Measurements from ENCODE around the gene SCYGR5. TPM values are rescaled to one million over a fixed set of nuclear protein-coding genes. Genes with fewer than 3 reads are reported as not detected.
A peak's percentile ranks its signal among the peaks of the same experiment; 100 is the strongest.

Gene SCYGR5
- total and polyA plus RNA-seq, 2 donors (not counting 3 experiments of a cell fraction or from before 2014, with no cell fraction given) = not detected

DNA sequence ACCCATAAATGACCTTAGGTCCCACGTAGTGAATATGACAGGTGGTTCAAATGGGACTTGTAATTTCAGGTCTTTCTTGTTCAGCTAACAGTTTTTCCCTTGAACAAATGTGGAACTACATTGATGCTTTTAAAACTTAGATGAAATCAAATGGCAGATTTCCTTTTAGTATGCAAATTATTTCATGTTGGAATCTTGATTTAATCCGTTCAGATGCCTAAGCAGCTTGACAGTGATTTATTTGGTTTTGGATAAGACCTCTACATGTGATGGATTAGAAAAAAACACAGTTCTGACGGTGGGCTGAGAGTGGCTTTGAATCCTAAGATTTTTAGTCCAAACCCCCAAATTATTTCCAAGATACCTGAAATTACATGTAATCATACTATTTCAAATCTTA is 32.4 kb upstream of the SCYGR5 start:
- TF ChIP-seq, protein P1, sequence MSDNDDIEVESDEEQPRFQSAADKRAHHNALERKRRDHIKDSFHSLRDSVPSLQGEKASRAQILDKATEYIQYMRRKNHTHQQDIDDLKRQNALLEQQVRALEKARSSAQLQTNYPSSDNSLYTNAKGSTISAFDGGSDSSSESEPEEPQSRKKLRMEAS (IDR thresholded peaks at IDR 0.05; ENCODE audit: insufficient read depth, insufficient read length) = no peak
- no peak for TF ChIP-seq FOS (IDR thresholded peaks at IDR 0.05; ENCODE audit: borderline replicate concordance, insufficient read depth, low read length)
- TF ChIP-seq POLR2A (IDR thresholded peaks at IDR 0.05; ENCODE audit: low read depth, low read length) = no peak
- no peak for TF ChIP-seq MYC (IDR thresholded peaks at IDR 0.05; ENCODE audit: low read depth, low read length)
- no peak for TF ChIP-seq EZH2 (IDR thresholded peaks at IDR 0.05; ENCODE audit: borderline replicate concordance, low read depth, low read length, severe bottlenecking)
- no peak overlapping the region for H3K9ac ChIP-seq (replicated peaks; ENCODE audit: extremely low read depth, insufficient read depth, low read length)
- no peaks in the 10 kb centered on the region for H3K36me3 ChIP-seq (ENCODE audit: control insufficient read depth in 2 of 2, extremely low read depth in 1 of 2, insufficient read depth in 2 of 2, low read length in 2 of 2)
- no peaks in the 10 kb centered on the region for H3K79me2 ChIP-seq (ENCODE audit: control insufficient read depth, insufficient read depth, low read length)
- intact Hi-C loops (cut with micrococcal nuclease) (no loop called here), dilution Hi-C loops (cut with MboI; ENCODE audit: extremely low pct_ligation_motif_present, low sequenced_read_pairs) (no loop called here)
- no peak overlapping the region for H3K4me3 ChIP-seq (replicated peaks in 1 of 3; ENCODE audit: insufficient read depth in 1 of 3, low read depth in 1 of 3, low read length in 3 of 3)
- H3K4me1 ChIP-seq (ENCODE audit: control insufficient read depth, extremely low read depth, insufficient read depth, low read length) = no peaks in the 10 kb centered on the region
- POLR2A ChIA-PET = no interaction called here
- no peak for FAIRE-seq
- no peak for DNase-seq (ENCODE audit: low read depth, low spot score)
- H3K27ac ChIP-seq (ENCODE audit: insufficient read depth, low read depth, low read length) = no peak overlapping the region
- BruUV-seq (replicated peaks) = no TSS peak
- H4K20me1 ChIP-seq (replicated peaks; ENCODE audit: control insufficient read depth, extremely low read depth, insufficient read depth, low read length) = no peaks in the 10 kb centered on the region
- CTCF ChIA-PET = interaction anchor here (1.5 kb wide), 1 partner anchor 24 kb away, joined by 5 read pairs; no protein-coding TSS in a partner anchor
- no peaks in the 10 kb centered on the region for H3K9me1 ChIP-seq (replicated peaks; ENCODE audit: control insufficient read depth, extremely low read depth, insufficient read depth, low read length)
- no peak overlapping the region for H3K4me2 ChIP-seq (ENCODE audit: insufficient read depth, low read length)
- H3K9me3 ChIP-seq (replicated peaks; ENCODE audit: control insufficient read depth, insufficient read depth, low read length) = no peaks in the 10 kb centered on the region
- H3K27me3 ChIP-seq (ENCODE audit: control insufficient read depth in 2 of 2, insufficient read depth in 2 of 2, low read length in 2 of 2) = peaks cover 0 to 2% of the 10 kb centered on the region in 2 experiments
- H2AFZ ChIP-seq (ENCODE audit: low read depth, low read length) = no peak overlapping the region

DNA sequence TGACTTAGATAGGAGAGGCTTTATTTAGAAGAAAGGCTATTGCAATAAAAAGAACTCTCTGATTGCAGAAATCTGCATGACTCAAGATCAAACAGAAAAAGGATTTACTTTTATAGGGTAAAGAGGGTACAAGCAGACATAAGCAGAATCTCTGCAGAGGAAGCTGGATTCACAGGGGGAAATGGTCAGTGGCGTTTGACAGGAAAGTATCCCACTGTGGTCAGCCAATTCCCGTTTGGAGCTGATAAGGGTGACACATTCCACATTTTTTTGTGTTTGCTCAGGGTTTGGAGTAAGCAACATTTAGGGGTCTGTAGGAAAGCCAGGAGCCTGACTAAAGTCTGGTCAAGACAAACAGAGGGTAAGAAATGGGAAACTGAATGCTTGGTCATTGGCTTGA is 23.9 kb upstream of the SCYGR5 start:
- H3K4me2 ChIP-seq (ENCODE audit: insufficient read depth, low read length) = no peak overlapping the region
- CTCF ChIA-PET = interaction anchor here (1.1 kb wide), 1 partner anchor 248 kb away, joined by 4 read pairs; no protein-coding TSS in a partner anchor

More for the DNA sequence above, 23.9 kb upstream of the SCYGR5 start:
- FAIRE-seq (no peak), DNase-seq (ENCODE audit: low read depth, low spot score) (no peak)
- no TSS peak for BruUV-seq (replicated peaks)
- dilution Hi-C loops (cut with MboI; ENCODE audit: extremely low pct_ligation_motif_present, low sequenced_read_pairs) = no loop called here
- no peaks in the 10 kb centered on the region for H3K9me3 ChIP-seq (replicated peaks; ENCODE audit: control insufficient read depth, insufficient read depth, low read length)
- H3K36me3 ChIP-seq (ENCODE audit: control insufficient read depth in 2 of 2, extremely low read depth in 1 of 2, insufficient read depth in 2 of 2, low read length in 2 of 2) = no peaks in the 10 kb centered on the region
- H3K9me1 ChIP-seq (replicated peaks; ENCODE audit: control insufficient read depth, extremely low read depth, insufficient read depth, low read length) = no peaks in the 10 kb centered on the region
- H3K4me3 ChIP-seq (replicated peaks in 1 of 3; ENCODE audit: insufficient read depth in 1 of 3, low read depth in 1 of 3, low read length in 3 of 3) = no peak overlapping the region
- no peaks in the 10 kb centered on the region for H3K27me3 ChIP-seq (ENCODE audit: control insufficient read depth in 2 of 2, insufficient read depth in 2 of 2, low read length in 2 of 2)
- H3K79me2 ChIP-seq (ENCODE audit: control insufficient read depth, insufficient read depth, low read length) = no peaks in the 10 kb centered on the region
- no peak overlapping the region for H3K27ac ChIP-seq (ENCODE audit: insufficient read depth, low read depth, low read length)
- intact Hi-C loops (cut with micrococcal nuclease) = no loop called here
- H3K9ac ChIP-seq (replicated peaks; ENCODE audit: extremely low read depth, insufficient read depth, low read length) = no peak overlapping the region
- no peak for TF ChIP-seq POLR2A (IDR thresholded peaks at IDR 0.05; ENCODE audit: low read depth, low read length)
- TF ChIP-seq, protein P1 (IDR thresholded peaks at IDR 0.05; ENCODE audit: insufficient read depth, insufficient read length) = no peak
- no peak for TF ChIP-seq POLR2AphosphoS5 (IDR thresholded peaks at IDR 0.05; ENCODE audit: insufficient read depth, low read depth, low read length)
- TF ChIP-seq JUN (IDR thresholded peaks at IDR 0.05; ENCODE audit: borderline replicate concordance, insufficient read depth, insufficient read length, low read depth) = no peak
- peak; percentile 50 for TF ChIP-seq GATA2 (IDR thresholded peaks at IDR 0.05; ENCODE audit: insufficient read depth, insufficient read length, low read depth, low read length)
- peak; percentile 24 for TF ChIP-seq FOS (IDR thresholded peaks at IDR 0.05; ENCODE audit: borderline replicate concordance, insufficient read depth, low read length)
- TF ChIP-seq EZH2 (IDR thresholded peaks at IDR 0.05; ENCODE audit: borderline replicate concordance, low read depth, low read length, severe bottlenecking) = no peak
- TF ChIP-seq MYC (IDR thresholded peaks at IDR 0.05; ENCODE audit: low read depth, low read length) = no peak
- TF ChIP-seq, protein P2, sequence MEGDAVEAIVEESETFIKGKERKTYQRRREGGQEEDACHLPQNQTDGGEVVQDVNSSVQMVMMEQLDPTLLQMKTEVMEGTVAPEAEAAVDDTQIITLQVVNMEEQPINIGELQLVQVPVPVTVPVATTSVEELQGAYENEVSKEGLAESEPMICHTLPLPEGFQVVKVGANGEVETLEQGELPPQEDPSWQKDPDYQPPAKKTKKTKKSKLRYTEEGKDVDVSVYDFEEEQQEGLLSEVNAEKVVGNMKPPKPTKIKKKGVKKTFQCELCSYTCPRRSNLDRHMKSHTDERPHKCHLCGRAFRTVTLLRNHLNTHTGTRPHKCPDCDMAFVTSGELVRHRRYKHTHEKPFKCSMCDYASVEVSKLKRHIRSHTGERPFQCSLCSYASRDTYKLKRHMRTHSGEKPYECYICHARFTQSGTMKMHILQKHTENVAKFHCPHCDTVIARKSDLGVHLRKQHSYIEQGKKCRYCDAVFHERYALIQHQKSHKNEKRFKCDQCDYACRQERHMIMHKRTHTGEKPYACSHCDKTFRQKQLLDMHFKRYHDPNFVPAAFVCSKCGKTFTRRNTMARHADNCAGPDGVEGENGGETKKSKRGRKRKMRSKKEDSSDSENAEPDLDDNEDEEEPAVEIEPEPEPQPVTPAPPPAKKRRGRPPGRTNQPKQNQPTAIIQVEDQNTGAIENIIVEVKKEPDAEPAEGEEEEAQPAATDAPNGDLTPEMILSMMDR (IDR thresholded peaks at IDR 0.05; ENCODE audit: extremely low read depth in 1 of 2, insufficient read depth in 1 of 2, low read depth in 1 of 2, low read length in 2 of 2) = no peak
- no peaks in the 10 kb centered on the region for H3K4me1 ChIP-seq (ENCODE audit: control insufficient read depth, extremely low read depth, insufficient read depth, low read length)
- POLR2A ChIA-PET = no interaction called here
- no peak overlapping the region for H2AFZ ChIP-seq (ENCODE audit: low read depth, low read length)
- no peaks in the 10 kb centered on the region for H4K20me1 ChIP-seq (replicated peaks; ENCODE audit: control insufficient read depth, extremely low read depth, insufficient read depth, low read length)
